ENCODE results near the gene PLSCR2. TPM values are rescaled to one million over a fixed set of nuclear protein-coding genes. Genes with fewer than 3 reads are reported as not detected.

PLSCR2 gene
- polyA plus RNA-seq, 1 experiment, result not detected

GRCh38 chr3:146470425-146470990 lies 1.1 kb upstream of the PLSCR2 start:
- H3K27me3 ChIP-seq (ENCODE audit: control insufficient read depth, insufficient read depth, low read length), result no peaks in the 10 kb centered on the region
- POLR2A ChIA-PET, result no interaction called here

GRCh38 chr3:146468671-146469149 lies 651 bp downstream of the PLSCR2 start:
- Histone ChIP-seq H3K4me3 (ENCODE audit: low read depth, low read length) (no peak overlapping the region), H3K27me3 (ENCODE audit: control insufficient read depth, insufficient read depth, low read length) (no peaks in the 10 kb centered on the region), H3K36me3 (ENCODE audit: control insufficient read depth, insufficient read depth, low read length) (no peaks in the 10 kb centered on the region)
- DNase-seq (ENCODE audit: low read depth), result no peak
- POLR2A ChIA-PET, result no interaction called here
- no peak for TF ChIP-seq CTCF (IDR thresholded peaks at IDR 0.05; ENCODE audit: insufficient read depth, low read depth, low read length)
- CTCF ChIA-PET, result no interaction called here

More at GRCh38 chr3:146470425-146470990, 1.1 kb upstream of the PLSCR2 start:
- H3K4me3 ChIP-seq (ENCODE audit: low read depth, low read length), result no peak overlapping the region
- DNase-seq (ENCODE audit: low read depth), result no peak
- CTCF ChIA-PET, result no interaction called here
- no peak for TF ChIP-seq CTCF (IDR thresholded peaks at IDR 0.05; ENCODE audit: insufficient read depth, low read depth, low read length)
- no peaks in the 10 kb centered on the region for H3K36me3 ChIP-seq (ENCODE audit: control insufficient read depth, insufficient read depth, low read length)

- CTCF ChIA-PET, result no interaction called here
- H3K4me3 ChIP-seq (ENCODE audit: low read depth, low read length), result no peak overlapping the region
- H3K36me3 ChIP-seq (ENCODE audit: control insufficient read depth, insufficient read depth, low read length), result no peaks in the 10 kb centered on the region
- TF ChIP-seq CTCF (IDR thresholded peaks at IDR 0.05; ENCODE audit: insufficient read depth, low read depth, low read length), result no peak
- no peak for DNase-seq (ENCODE audit: low read depth)
- POLR2A ChIA-PET, result no interaction called here
- no peaks in the 10 kb centered on the region for H3K27me3 ChIP-seq (ENCODE audit: control insufficient read depth, insufficient read depth, low read length)
These were observed 1.1 kb downstream of the PLSCR2 start for GRCh38 chr3:146468234-146468633.

GRCh38 chr3:146466604-146467003 lies 2.8 kb downstream of the PLSCR2 start:
- Histone ChIP-seq H3K27me3 (ENCODE audit: control insufficient read depth, insufficient read depth, low read length) (no peaks in the 10 kb centered on the region), H3K36me3 (ENCODE audit: control insufficient read depth, insufficient read depth, low read length) (no peaks in the 10 kb centered on the region), H3K4me3 (ENCODE audit: low read depth, low read length) (no peak overlapping the region)
- DNase-seq (ENCODE audit: low read depth), result no peak
- no peak for TF ChIP-seq CTCF (IDR thresholded peaks at IDR 0.05; ENCODE audit: insufficient read depth, low read depth, low read length)
- POLR2A ChIA-PET, result no interaction called here
- CTCF ChIA-PET, result no interaction called here

GRCh38 chr3:146465693-146466465 lies 3.5 kb downstream of the PLSCR2 start:
- H3K36me3 ChIP-seq (ENCODE audit: control insufficient read depth, insufficient read depth, low read length), result no peaks in the 10 kb centered on the region
- DNase-seq (ENCODE audit: low read depth), result no peak
- ChIA-PET POLR2A (no interaction called here), CTCF (no interaction called here)
- no peaks in the 10 kb centered on the region for H3K27me3 ChIP-seq (ENCODE audit: control insufficient read depth, insufficient read depth, low read length)
- no peak overlapping the region for H3K4me3 ChIP-seq (ENCODE audit: low read depth, low read length)
- TF ChIP-seq CTCF (IDR thresholded peaks at IDR 0.05; ENCODE audit: insufficient read depth, low read depth, low read length), result no peak

All from BJ (cell line).